H9 (cell line): ENCODE measurements around the gene PRPH. TPM values are rescaled to one million over a fixed set of nuclear protein-coding genes. Genes with fewer than 3 reads are reported as not detected.

ENCODE experiments used
- DNase-seq: peaks from one replicate; pipeline ENCODE4 v3.0.0-alpha.2; 2017
- H2AFZ ChIP-seq: one replicate; pipeline ENCODE4 v1.6.1; 2013; ENCODE audit warnings: mild to moderate bottlenecking, low read length, control low read depth, moderate library complexity
- H2AK5ac ChIP-seq: 2 replicates; pipeline ENCODE4 v1.6.1; 2013; ENCODE audit warnings: low read length, control low read depth, mixed read lengths; ENCODE audit not compliant: insufficient read length
- H2BK120ac ChIP-seq: one replicate; pipeline ENCODE4 v1.6.1; 2013; ENCODE audit warnings: low read depth, mild to moderate bottlenecking, low read length, control low read depth, inconsistent platforms; ENCODE audit not compliant: poor library complexity, severe bottlenecking
- H2BK12ac ChIP-seq: 2 replicates; pipeline ENCODE4 v1.6.1; 2013; ENCODE audit warnings: low read length, control low read depth, mixed read lengths, low read depth; ENCODE audit not compliant: insufficient read length
- H2BK15ac ChIP-seq: 2 replicates; pipeline ENCODE4 v1.6.1; 2013; ENCODE audit warnings: low read depth, low read length, control low read depth
- H2BK20ac ChIP-seq: one replicate; pipeline ENCODE4 v1.6.1; 2013; ENCODE audit warnings: low read depth, mild to moderate bottlenecking, low read length, control low read depth, inconsistent platforms; ENCODE audit not compliant: poor library complexity, severe bottlenecking
- H2BK5ac ChIP-seq: 2 replicates; pipeline ENCODE4 v1.6.1; 2013; ENCODE audit warnings: low read length, control low read depth, mixed read lengths; ENCODE audit not compliant: insufficient read length
- H3K14ac ChIP-seq: 2 replicates; pipeline ENCODE4 v1.6.1; 2013; ENCODE audit warnings: low read length, control low read depth; ENCODE audit not compliant: insufficient read depth
- H3K18ac ChIP-seq: 2 replicates; pipeline ENCODE4 v1.6.1; 2013; ENCODE audit warnings: low read depth, mild to moderate bottlenecking, mixed read lengths, low read length, control low read depth; ENCODE audit not compliant: insufficient read length
- H3K23ac ChIP-seq: 2 replicates; pipeline ENCODE4 v1.6.1; 2013; ENCODE audit warnings: low read length, control low read depth, mixed read lengths, low read depth; ENCODE audit not compliant: insufficient read length
- H3K23me2 ChIP-seq: 2 replicates; pipeline ENCODE4 v1.6.1; 2013; ENCODE audit warnings: low read depth, mild to moderate bottlenecking, mixed read lengths, low read length, control low read depth; ENCODE audit not compliant: insufficient read length, poor library complexity, severe bottlenecking
- H3K27ac ChIP-seq: 2 replicates; pipeline ENCODE4 v1.5.1; 2013; ENCODE audit warnings: low read length, control low read depth, mixed read lengths, low read depth; ENCODE audit not compliant: insufficient read length
- H3K27me3 ChIP-seq: 2 replicates; pipeline ENCODE4 v1.6.1; 2013; ENCODE audit warnings: low read length, control low read depth, inconsistent platforms; ENCODE audit not compliant: insufficient read depth
- H3K4ac ChIP-seq: 2 replicates; pipeline ENCODE4 v1.6.1; 2013; ENCODE audit warnings: low read depth, mild to moderate bottlenecking, control low read depth, inconsistent platforms, low read length, moderate library complexity
- H3K4me1 ChIP-seq: 2 replicates; pipeline ENCODE4 v1.6.1; 2013; ENCODE audit warnings: low read length, control low read depth, inconsistent platforms; ENCODE audit not compliant: insufficient read depth
- H3K4me2 ChIP-seq: 2 replicates; pipeline ENCODE4 v1.6.1; 2013; ENCODE audit warnings: low read length, control low read depth, mixed read lengths; ENCODE audit not compliant: insufficient read length, insufficient read depth
- H3K56ac ChIP-seq: 2 replicates; pipeline ENCODE4 v1.6.1; 2013; ENCODE audit warnings: low read depth, mild to moderate bottlenecking, mixed read lengths, low read length, control low read depth; ENCODE audit not compliant: insufficient read length
- H3K79me1 ChIP-seq: 2 replicates; pipeline ENCODE4 v1.6.1; 2013; ENCODE audit warnings: low read depth, mild to moderate bottlenecking, moderate library complexity, low read length, control low read depth, inconsistent platforms; ENCODE audit not compliant: insufficient read depth, poor library complexity, severe bottlenecking
- H3K79me2 ChIP-seq: 2 replicates; pipeline ENCODE4 v1.6.1; 2013; ENCODE audit warnings: low read length, control low read depth, inconsistent platforms; ENCODE audit not compliant: insufficient read depth
- H3K9ac ChIP-seq: 2 replicates; pipeline ENCODE4 v1.6.1; 2013; ENCODE audit warnings: low read length, control low read depth, mixed read lengths; ENCODE audit not compliant: insufficient read length; ENCODE audit errors: extremely low read depth
- H3K9me3 ChIP-seq: one replicate; pipeline ENCODE4 v1.6.1; 2013; ENCODE audit warnings: low read depth, low read length, inconsistent platforms; ENCODE audit not compliant: control insufficient read depth
- H3T11ph ChIP-seq: one replicate; pipeline ENCODE4 v1.6.1; 2013; ENCODE audit warnings: mild to moderate bottlenecking, low read length, control low read depth, inconsistent platforms
- H4K20me1 ChIP-seq: one replicate; pipeline ENCODE4 v1.6.1; 2013; ENCODE audit not compliant: control insufficient read depth, insufficient read length, insufficient read depth
- H4K5ac ChIP-seq: 2 replicates; pipeline ENCODE4 v1.6.1; 2013; ENCODE audit warnings: low read depth, mild to moderate bottlenecking, mixed read lengths, low read length, control low read depth; ENCODE audit not compliant: insufficient read length
- H4K8ac ChIP-seq: replicated peaks from 2 replicates; pipeline ENCODE4 v1.6.1; 2013; ENCODE audit warnings: low read length, control low read depth, mixed read lengths, low read depth; ENCODE audit not compliant: insufficient read length
- H4K91ac ChIP-seq: 2 replicates; pipeline ENCODE4 v1.6.1; 2013; ENCODE audit warnings: low read depth, mild to moderate bottlenecking, moderate library complexity, mixed read lengths, low read length, control low read depth; ENCODE audit not compliant: insufficient read length
- H3K27ac Mint-ChIP-seq, 3 experiments: 2 replicates in 2 of 3; 3 replicates in 1 of 3; pipeline ENCODE4 v1.8.0; 2020 to 2021; ENCODE audit warnings: mixed read lengths in 3 of 3, mild to moderate bottlenecking in 1 of 3, moderate library complexity in 1 of 3
- H3K27me3 Mint-ChIP-seq: 2 replicates; pipeline ENCODE4 v1.8.0; 2021; ENCODE audit warnings: low read depth, mild to moderate bottlenecking, moderate library complexity, mixed read lengths
- H3K36me3 Mint-ChIP-seq, 3 experiments: 2 replicates in 2 of 3; 3 replicates in 1 of 3; pipeline ENCODE4 v1.8.0; 2020 to 2021; ENCODE audit warnings: low read depth in 3 of 3, mixed read lengths in 3 of 3; ENCODE audit not compliant: insufficient read depth in 1 of 3
- H3K4me1 Mint-ChIP-seq, 2 experiments: 2 replicates each; pipeline ENCODE4 v1.8.0; 2020; ENCODE audit warnings: mixed read lengths in 2 of 2
- H3K4me3 Mint-ChIP-seq, 2 experiments: 2 replicates in 1 of 2; 3 replicates in 1 of 2; pipeline ENCODE4 v1.8.0; 2020 to 2021; ENCODE audit warnings: mild to moderate bottlenecking in 2 of 2, mixed read lengths in 2 of 2, moderate library complexity in 1 of 2
- H3K9me3 Mint-ChIP-seq, 2 experiments: 2 replicates in 1 of 2; 3 replicates in 1 of 2; pipeline ENCODE4 v1.8.0; 2020; ENCODE audit warnings: mild to moderate bottlenecking in 2 of 2, mixed read lengths in 2 of 2, moderate library complexity in 1 of 2
- CTCF ChIP-seq: fragments of 200-600 bp; sonication (generic); conservative IDR thresholded peaks from 3 replicates; pipeline ENCODE4 v1.8.0; 2021; ENCODE audit warnings: antibody characterized with exemption, mild to moderate bottlenecking
- WGBS: extraction: QIAGEN DNeasy Blood & Tissue Kit; methylation state at CpG from one replicate; pipeline ENCODE4 v1.1.7; 2013; ENCODE audit warnings: missing lambda C conversion rate, low lambda C conversion rate, mixed read lengths; ENCODE audit not compliant: insufficient read length; ENCODE audit errors: extremely low coverage; 5-methylcytosine and 5-hydroxymethylcytosine counted together
- total RNA-seq: library from RNA; stranded (reverse); gene quantifications from 2 replicates; pipeline ENCODE4 v1.2.1, GENCODE V29; 2021

Gene PRPH
- total RNA-seq, 1 experiment from 2014 or later = 1.1 TPM

DNA sequence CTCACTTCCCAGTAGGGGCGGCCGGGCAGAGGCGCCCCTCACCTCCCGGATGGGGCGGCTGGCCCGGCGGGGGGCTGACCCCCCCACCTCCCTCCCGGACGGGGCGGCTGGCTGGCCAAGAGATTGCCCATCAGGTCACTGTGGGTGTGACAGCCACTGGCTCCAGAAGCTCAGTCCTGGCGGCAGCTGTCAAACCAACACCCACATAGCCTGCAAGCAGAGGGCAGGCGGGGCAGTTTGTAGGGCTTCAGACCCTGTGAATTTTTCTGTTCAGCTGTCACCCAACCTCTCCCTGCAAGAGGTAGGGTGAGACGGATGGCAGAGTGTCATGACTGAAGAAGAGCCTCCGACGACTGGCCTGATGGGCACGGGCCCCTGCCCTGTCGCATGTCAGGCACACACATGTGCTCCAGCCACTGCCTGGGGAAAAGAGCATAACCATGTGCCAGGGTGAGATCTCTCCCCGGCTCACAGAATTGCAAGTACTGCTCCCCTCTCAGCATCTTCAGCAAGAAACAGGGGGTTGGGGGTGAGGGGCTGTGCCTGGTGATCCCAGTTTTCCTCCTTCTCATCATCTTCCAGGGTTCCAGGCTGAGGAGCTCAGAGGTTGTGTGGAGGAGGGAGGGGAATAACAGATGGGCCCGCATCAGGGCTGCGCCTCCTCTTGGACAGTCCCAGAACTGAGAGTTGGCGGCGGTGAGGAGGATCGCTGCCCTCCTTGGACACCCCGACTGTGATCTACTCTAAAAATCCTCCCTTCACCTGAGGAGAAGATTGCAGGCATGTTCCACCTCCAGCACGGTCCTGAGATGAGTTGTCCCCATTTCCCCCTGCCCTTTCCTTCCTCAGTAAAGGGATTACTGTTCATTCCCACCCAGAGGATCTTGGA lies 11.2 kb upstream of the PRPH start:
- H2BK120ac ChIP-seq = no peak overlapping the region
- no peak overlapping the region for H2AFZ ChIP-seq
- no peak overlapping the region for H3K56ac ChIP-seq
- no peak overlapping the region for H3K14ac ChIP-seq
- H3K4me1 ChIP-seq = no peaks in the 10 kb centered on the region; the same call in 1 of the 2 replicates
- no peak overlapping the region for H3K9ac ChIP-seq
- H2BK15ac ChIP-seq = no peak overlapping the region
- H2AK5ac ChIP-seq = no peak overlapping the region
- H3K27ac ChIP-seq = no peak overlapping the region
- peak; percentile 45 for TF ChIP-seq CTCF
- no peak overlapping the region for H2BK20ac ChIP-seq
- H4K5ac ChIP-seq = no peak overlapping the region
- no peaks in the 10 kb centered on the region for H3K9me3 ChIP-seq
- WGBS = no CpG with 5 or more reads among the region's 25 CpGs
- H2BK5ac ChIP-seq = no peak overlapping the region
- no peaks in the 10 kb centered on the region for H3K79me2 ChIP-seq
- no peaks in the 10 kb centered on the region for H3K27me3 ChIP-seq
- peak overlapping the region in 1 of 2 experiments; percentile 14; a peak in 2 of 5 replicates for H3K4me3 Mint-ChIP-seq
- no peaks in the 10 kb centered on the region for H3K9me3 Mint-ChIP-seq
- H4K20me1 ChIP-seq = no peaks in the 10 kb centered on the region
- H3K4me2 ChIP-seq = no peak overlapping the region
- no peak overlapping the region for H2BK12ac ChIP-seq
- H3K4ac ChIP-seq = no peak overlapping the region
- no peaks in the 10 kb centered on the region for H3K79me1 ChIP-seq
- no peak overlapping the region for H3K27ac Mint-ChIP-seq
- no peak overlapping the region for H4K8ac ChIP-seq
- no peak overlapping the region for H4K91ac ChIP-seq
- H3K23ac ChIP-seq = no peak overlapping the region
- H3K36me3 Mint-ChIP-seq = no peaks in the 10 kb centered on the region
- no peak overlapping the region for H3K18ac ChIP-seq
- no peaks in the 10 kb centered on the region for H3K23me2 ChIP-seq
- H3K4me1 Mint-ChIP-seq = peaks cover 15 to 30% of the 10 kb centered on the region in 2 experiments
- no peak overlapping the region for H3T11ph ChIP-seq
- DNase-seq = peak; percentile 54
- H3K27me3 Mint-ChIP-seq = peaks cover 25% of the 10 kb centered on the region
